Cardiac fibroblast (primary cell): ENCODE results near the gene MEIS1.

Source experiments
- DNase-seq, 2 donors: peaks; one replicate each; pipeline versions ENCODE4 v3.0.0 to v3.0.0-alpha.2; 2010; ENCODE audit warnings: low read depth in 2 of 2
- H3K4me3 ChIP-seq, 2 donors: replicated peaks in 1 of 2; 1 replicate in 1 of 2; 2 replicates in 1 of 2; pipeline ENCODE4 v1.5.1; 2011; ENCODE audit warnings: low read depth in 2 of 2, low read length in 2 of 2, mild to moderate bottlenecking in 2 of 2, moderate library complexity in 1 of 2
- TF ChIP-seq, protein P1 (sequence below): IDR thresholded peaks from one replicate; pipeline ENCODE4 v1.5.1; 2011; ENCODE audit warnings: low read depth, mild to moderate bottlenecking, low read length, inconsistent platforms

Gene MEIS1

DNA sequence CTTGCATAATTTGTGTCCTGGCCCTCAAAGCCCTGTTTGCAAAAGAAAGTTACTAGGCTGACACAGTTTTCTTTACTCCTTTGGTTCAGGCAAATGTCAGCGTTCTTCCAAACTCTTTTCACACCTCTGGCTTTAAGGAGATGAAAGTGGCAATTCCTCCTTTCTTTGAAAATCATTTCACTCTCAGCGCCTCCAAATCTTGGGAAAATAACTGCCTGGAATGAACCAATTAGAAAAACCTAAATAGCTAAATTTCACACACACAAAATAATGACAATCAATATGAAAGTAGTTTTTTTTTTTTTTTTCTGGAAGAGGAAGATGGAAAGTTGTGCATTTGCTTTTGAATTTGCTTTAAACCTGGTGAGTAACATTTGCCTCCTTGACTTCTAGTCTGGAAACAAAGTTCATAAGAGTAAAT, 1.7 kb downstream of the MEIS1 start:
- DNase-seq = peak in 1 of 2 donors; percentile 41
- peak overlapping the region; percentile 83 to 90 for H3K4me3 ChIP-seq
- TF ChIP-seq, protein P1, sequence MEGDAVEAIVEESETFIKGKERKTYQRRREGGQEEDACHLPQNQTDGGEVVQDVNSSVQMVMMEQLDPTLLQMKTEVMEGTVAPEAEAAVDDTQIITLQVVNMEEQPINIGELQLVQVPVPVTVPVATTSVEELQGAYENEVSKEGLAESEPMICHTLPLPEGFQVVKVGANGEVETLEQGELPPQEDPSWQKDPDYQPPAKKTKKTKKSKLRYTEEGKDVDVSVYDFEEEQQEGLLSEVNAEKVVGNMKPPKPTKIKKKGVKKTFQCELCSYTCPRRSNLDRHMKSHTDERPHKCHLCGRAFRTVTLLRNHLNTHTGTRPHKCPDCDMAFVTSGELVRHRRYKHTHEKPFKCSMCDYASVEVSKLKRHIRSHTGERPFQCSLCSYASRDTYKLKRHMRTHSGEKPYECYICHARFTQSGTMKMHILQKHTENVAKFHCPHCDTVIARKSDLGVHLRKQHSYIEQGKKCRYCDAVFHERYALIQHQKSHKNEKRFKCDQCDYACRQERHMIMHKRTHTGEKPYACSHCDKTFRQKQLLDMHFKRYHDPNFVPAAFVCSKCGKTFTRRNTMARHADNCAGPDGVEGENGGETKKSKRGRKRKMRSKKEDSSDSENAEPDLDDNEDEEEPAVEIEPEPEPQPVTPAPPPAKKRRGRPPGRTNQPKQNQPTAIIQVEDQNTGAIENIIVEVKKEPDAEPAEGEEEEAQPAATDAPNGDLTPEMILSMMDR = no peak

GRCh38 chr2:66437109-66437690, 2.3 kb downstream of the MEIS1 start:
- DNase-seq = peak; percentile 33 to 49
- TF ChIP-seq, protein P1 = no peak
- peak overlapping the region; percentile 83 to 90 for H3K4me3 ChIP-seq

- TF ChIP-seq, protein P1 = no peak
- peak overlapping the region; percentile 83 to 90 for H3K4me3 ChIP-seq
- DNase-seq = peak; percentile 43 to 68
Measured at GRCh38 chr2:66437691-66438497, 3.0 kb downstream of the MEIS1 start.

DNA sequence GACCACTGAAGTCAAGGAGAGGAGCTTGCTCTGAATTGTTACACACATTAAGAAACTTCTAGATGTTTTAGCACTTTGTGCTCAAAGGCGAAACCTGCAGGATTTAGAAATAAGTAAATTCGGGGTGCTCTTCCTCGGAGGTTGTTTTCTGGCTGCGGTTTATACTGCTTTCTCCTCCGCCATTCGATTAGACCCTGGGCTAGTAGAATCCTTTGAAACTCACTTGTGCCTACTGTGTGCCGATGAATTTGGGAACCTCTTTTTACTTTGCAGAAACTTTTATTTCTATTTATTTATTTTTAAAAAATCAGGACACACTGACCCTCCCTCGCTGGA, 3.5 kb downstream of the MEIS1 start:
- TF ChIP-seq, protein P1 = no peak
- peak overlapping the region; percentile 83 to 90 for H3K4me3 ChIP-seq
- no peak for DNase-seq

DNA sequence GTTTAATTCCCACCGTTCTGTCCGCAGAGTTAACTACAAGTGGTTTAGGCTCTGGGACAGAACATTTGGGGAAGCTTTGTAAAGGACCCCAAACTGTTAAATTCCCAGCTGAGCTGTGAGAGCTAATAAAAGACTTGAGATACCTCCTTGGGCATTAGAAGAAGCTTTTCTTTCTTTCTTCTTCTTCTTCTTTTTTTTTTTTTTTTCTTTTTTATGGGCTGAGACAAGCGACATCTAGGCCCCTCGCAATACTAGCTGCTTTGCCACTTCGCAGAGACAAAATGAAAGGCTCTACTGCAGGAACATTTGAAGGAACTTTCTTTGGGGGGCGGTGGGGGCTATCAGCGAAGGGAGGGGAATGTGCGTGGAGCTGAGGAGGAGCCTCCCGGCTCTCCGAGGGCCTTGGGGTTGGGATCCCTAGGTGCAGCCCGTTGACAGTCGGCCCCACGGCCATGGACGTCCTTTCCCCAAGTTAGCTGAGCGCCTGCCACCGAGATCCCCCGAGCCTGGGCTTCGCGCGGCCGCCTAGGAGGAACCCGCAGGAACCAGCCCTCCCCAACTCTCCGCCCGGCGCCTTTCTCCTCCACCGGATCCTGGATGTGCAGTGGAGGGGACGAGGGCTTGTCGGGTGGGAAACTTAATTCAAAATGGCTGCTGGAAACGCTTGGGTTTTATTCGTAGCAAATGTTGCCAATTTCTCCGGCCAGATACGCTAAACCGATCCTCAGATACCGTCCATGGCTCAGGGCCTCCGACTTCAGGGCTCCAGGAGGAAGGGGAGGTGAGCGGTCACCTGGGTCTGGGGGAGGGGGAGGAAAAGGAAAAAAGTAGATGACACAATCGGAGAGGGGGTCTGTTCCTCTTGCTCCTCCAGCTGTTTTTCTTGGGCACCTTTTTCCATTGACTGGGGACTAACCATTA, 4.2 kb downstream of the MEIS1 start:
- peak; percentile 41 to 54 for DNase-seq
- TF ChIP-seq, protein P1 = no peak
- H3K4me3 ChIP-seq = peak overlapping the region; percentile 83 to 90

- peak overlapping the region; percentile 83 to 90 for H3K4me3 ChIP-seq
- TF ChIP-seq, protein P1 = no peak
- peak; percentile 53 to 64 for DNase-seq
Measured at GRCh38 chr2:66439812-66440542, 5.1 kb downstream of the MEIS1 start.
